Fibroblast of lung (primary cell): ENCODE measurements around the gene UBE2QL1. TPM values are rescaled to one million over a fixed set of nuclear protein-coding genes. Genes with fewer than 3 reads are reported as not detected.

Experiments used
- DNase-seq, 2 donors: peaks; one replicate each; pipeline versions ENCODE4 v3.0.0 to v3.0.0-alpha.2; 2010; ENCODE audit warnings: low read depth in 2 of 2
- H2AFZ ChIP-seq: 2 replicates; pipeline ENCODE4 v1.5.1; 2012; ENCODE audit warnings: low read length, control low read depth, inconsistent platforms
- H3K27ac ChIP-seq: 2 replicates; pipeline ENCODE4 v1.5.1; 2011; ENCODE audit warnings: low read length, control low read depth; ENCODE audit not compliant: insufficient read depth
- H3K27me3 ChIP-seq: 2 replicates; pipeline ENCODE4 v1.5.1; 2011; ENCODE audit warnings: mild to moderate bottlenecking, low read length; ENCODE audit not compliant: control insufficient read depth, insufficient read depth
- H3K36me3 ChIP-seq: 2 replicates; pipeline ENCODE4 v1.5.1; 2011; ENCODE audit warnings: low read length; ENCODE audit not compliant: control insufficient read depth, insufficient read depth
- H3K4me1 ChIP-seq: 2 replicates; pipeline ENCODE4 v1.5.1; 2011; ENCODE audit warnings: low read length; ENCODE audit not compliant: control insufficient read depth, insufficient read depth; ENCODE audit errors: extremely low read depth
- H3K4me2 ChIP-seq: 2 replicates; pipeline ENCODE4 v1.5.1; 2011; ENCODE audit warnings: low read length, control low read depth; ENCODE audit not compliant: insufficient read depth; ENCODE audit errors: extremely low read depth
- H3K4me3 ChIP-seq, 4 experiments: fragments of 200-600 bp in 1 of 4; sonication (generic) in 1 of 4; replicated peaks in 1 of 4; 2 replicates each; pipeline ENCODE4 v1.5.1; 2011 to 2016; ENCODE audit warnings: low read length in 4 of 4, low read depth in 3 of 4, mild to moderate bottlenecking in 3 of 4, control low read depth in 2 of 4, inconsistent platforms in 1 of 4, mixed read lengths in 1 of 4; ENCODE audit not compliant: insufficient read depth in 1 of 4; ENCODE audit errors: control extremely low read depth in 1 of 4
- H3K79me2 ChIP-seq: 2 replicates; pipeline ENCODE4 v1.5.1; 2012; ENCODE audit warnings: mild to moderate bottlenecking, low read length, inconsistent platforms; ENCODE audit not compliant: control insufficient read depth, insufficient read depth
- H3K9ac ChIP-seq: 2 replicates; pipeline ENCODE4 v1.5.1; 2011; ENCODE audit warnings: mild to moderate bottlenecking, low read length, control low read depth; ENCODE audit not compliant: insufficient read depth
- H3K9me3 ChIP-seq: 2 replicates; pipeline ENCODE4 v1.5.1; 2012; ENCODE audit warnings: low read depth, low read length; ENCODE audit not compliant: control insufficient read depth, insufficient read depth
- H4K20me1 ChIP-seq: 2 replicates; pipeline ENCODE4 v1.5.1; 2011; ENCODE audit warnings: low read length; ENCODE audit not compliant: control insufficient read depth, insufficient read depth; ENCODE audit errors: extremely low read depth
- EZH2 ChIP-seq: IDR thresholded peaks from 2 replicates; pipeline ENCODE4 v1.5.1; 2012; ENCODE audit warnings: low read length, control low read depth, mild to moderate bottlenecking; ENCODE audit errors: missing control alignments
- polyA plus RNA-seq, 2 donors: library from polyadenylated mRNA; depleted of rRNA in 1 of 2; stranded (reverse) in 1 of 2; unstranded in 1 of 2; fragments of >200 nt; gene quantifications; 2 replicates each; pipeline ENCODE4 v1.2.1, GENCODE V29; 2011 to 2012; ENCODE audit warnings: missing spikeins in 1 of 2
- total RNA-seq: library from RNA; depleted of rRNA; stranded (reverse); fragments of >200 nt; gene quantifications from 2 replicates; pipeline ENCODE4 v1.2.1, GENCODE V29; 2014
- TF ChIP-seq, protein P1 (sequence below), 2 donors: IDR thresholded peaks in 1 of 2; conservative IDR thresholded peaks in 1 of 2; 1 replicate in 1 of 2; 2 replicates in 1 of 2; pipeline ENCODE4 v1.5.1; 2011 to 2012; ENCODE audit warnings: low read length in 2 of 2, control low read depth in 1 of 2, inconsistent platforms in 1 of 2, low read depth in 1 of 2, mild to moderate bottlenecking in 1 of 2

UBE2QL1 gene
- total and polyA plus RNA-seq, 2 donors (not counting 1 experiment from before 2014, with no cell fraction given): not detected

DNA sequence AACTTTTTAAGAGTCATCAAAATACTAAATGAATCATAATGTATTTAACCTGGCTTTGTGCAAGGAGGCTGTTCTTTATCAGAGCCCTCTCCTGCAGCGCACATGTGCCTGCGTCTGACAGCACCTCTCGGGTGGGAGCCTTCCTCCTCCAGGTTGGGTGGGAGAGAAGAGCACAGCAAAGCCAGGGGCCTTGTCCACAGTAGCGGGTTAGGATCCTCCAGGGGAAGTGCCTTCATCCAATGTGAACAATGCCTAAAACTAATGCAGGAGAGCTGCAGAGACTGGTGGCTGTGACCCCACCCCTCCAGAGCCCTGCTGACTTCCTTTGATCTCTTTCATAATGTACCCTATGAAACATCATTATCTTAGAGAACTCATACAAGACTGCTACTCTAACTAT lies 10.2 kb downstream of the UBE2QL1 start:
- no peak overlapping the region for H3K27ac ChIP-seq
- TF ChIP-seq, protein P1, sequence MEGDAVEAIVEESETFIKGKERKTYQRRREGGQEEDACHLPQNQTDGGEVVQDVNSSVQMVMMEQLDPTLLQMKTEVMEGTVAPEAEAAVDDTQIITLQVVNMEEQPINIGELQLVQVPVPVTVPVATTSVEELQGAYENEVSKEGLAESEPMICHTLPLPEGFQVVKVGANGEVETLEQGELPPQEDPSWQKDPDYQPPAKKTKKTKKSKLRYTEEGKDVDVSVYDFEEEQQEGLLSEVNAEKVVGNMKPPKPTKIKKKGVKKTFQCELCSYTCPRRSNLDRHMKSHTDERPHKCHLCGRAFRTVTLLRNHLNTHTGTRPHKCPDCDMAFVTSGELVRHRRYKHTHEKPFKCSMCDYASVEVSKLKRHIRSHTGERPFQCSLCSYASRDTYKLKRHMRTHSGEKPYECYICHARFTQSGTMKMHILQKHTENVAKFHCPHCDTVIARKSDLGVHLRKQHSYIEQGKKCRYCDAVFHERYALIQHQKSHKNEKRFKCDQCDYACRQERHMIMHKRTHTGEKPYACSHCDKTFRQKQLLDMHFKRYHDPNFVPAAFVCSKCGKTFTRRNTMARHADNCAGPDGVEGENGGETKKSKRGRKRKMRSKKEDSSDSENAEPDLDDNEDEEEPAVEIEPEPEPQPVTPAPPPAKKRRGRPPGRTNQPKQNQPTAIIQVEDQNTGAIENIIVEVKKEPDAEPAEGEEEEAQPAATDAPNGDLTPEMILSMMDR (conservative IDR thresholded peaks at IDR 0.05 in 1 of 2, IDR thresholded peaks at IDR 0.05 in 1 of 2; ENCODE audit: low read depth in 1 of 2, low read length in 2 of 2): no peak
- TF ChIP-seq EZH2: no peak
- no peak for DNase-seq

DNA sequence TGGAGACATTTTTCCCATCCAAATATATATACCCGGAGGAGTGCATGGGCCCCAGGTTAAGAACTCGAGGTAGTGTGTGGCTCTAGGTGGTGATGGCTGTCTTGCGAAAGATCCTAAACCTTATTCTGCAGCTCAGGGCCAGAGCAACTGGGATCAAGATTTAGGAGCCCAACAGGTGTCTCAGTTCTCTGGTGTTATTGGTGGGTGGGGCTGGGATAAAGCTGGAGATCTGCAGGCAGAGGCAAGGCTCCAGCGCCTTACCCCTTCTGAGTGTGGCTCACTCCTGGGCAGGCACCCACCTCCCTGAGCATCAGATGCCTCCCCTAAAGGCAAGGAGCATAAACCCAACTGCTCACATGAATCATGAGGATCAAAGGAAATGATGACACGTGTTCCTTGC lies 11.2 kb downstream of the UBE2QL1 start:
- H3K27me3 ChIP-seq: no peaks in the 10 kb centered on the region
- H3K79me2 ChIP-seq: no peaks in the 10 kb centered on the region
- DNase-seq: no peak
- no peak overlapping the region for H3K4me2 ChIP-seq
- no peak overlapping the region for H2AFZ ChIP-seq
- TF ChIP-seq, protein P1 (conservative IDR thresholded peaks at IDR 0.05 in 1 of 2, IDR thresholded peaks at IDR 0.05 in 1 of 2; ENCODE audit: low read depth in 1 of 2, low read length in 2 of 2): no peak
- TF ChIP-seq EZH2: no peak
- no peaks in the 10 kb centered on the region for H3K4me1 ChIP-seq
- H3K4me3 ChIP-seq: no peak overlapping the region
- no peaks in the 10 kb centered on the region for H4K20me1 ChIP-seq
- H3K9me3 ChIP-seq: no peaks in the 10 kb centered on the region
- H3K36me3 ChIP-seq: no peaks in the 10 kb centered on the region
- H3K27ac ChIP-seq: no peak overlapping the region
- H3K9ac ChIP-seq: no peak overlapping the region

More for the DNA sequence above, 10.2 kb downstream of the UBE2QL1 start:
- H3K36me3 ChIP-seq: no peaks in the 10 kb centered on the region
- no peaks in the 10 kb centered on the region for H3K4me1 ChIP-seq
- H3K79me2 ChIP-seq: no peaks in the 10 kb centered on the region
- no peak overlapping the region for H2AFZ ChIP-seq
- no peak overlapping the region for H3K4me3 ChIP-seq
- H3K27me3 ChIP-seq: no peaks in the 10 kb centered on the region
- H3K9ac ChIP-seq: no peak overlapping the region
- no peaks in the 10 kb centered on the region for H4K20me1 ChIP-seq
- no peak overlapping the region for H3K4me2 ChIP-seq
- no peaks in the 10 kb centered on the region for H3K9me3 ChIP-seq

DNA sequence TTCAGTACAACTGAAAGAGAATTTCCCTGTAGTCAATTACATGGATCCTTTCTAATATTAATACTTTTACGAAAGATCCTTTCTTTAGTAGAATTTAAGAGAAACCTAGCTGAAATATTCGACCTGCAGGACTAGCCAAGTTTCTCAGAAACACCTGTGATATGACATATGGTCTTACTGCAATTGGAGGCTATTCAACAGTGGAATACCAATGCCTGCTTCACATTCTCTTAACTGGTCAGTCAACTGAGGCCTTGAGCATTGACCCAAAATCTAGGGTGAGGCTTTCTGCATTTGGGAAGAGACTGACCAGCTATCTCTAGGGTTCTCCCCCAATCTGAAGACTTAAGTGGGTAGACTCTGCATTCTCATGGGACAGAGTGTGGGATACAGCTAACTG lies 12.3 kb downstream of the UBE2QL1 start:
- Histone ChIP-seq H3K36me3 (no peaks in the 10 kb centered on the region), H3K9me3 (no peaks in the 10 kb centered on the region), H3K27ac (no peak overlapping the region), H3K4me2 (no peak overlapping the region), H3K9ac (no peak overlapping the region), H3K4me3 (no peak overlapping the region), H3K27me3 (no peaks in the 10 kb centered on the region), H2AFZ (no peak overlapping the region), H3K4me1 (no peaks in the 10 kb centered on the region), H3K79me2 (no peaks in the 10 kb centered on the region), H4K20me1 (no peaks in the 10 kb centered on the region)
- TF ChIP-seq, protein P1 (conservative IDR thresholded peaks at IDR 0.05 in 1 of 2, IDR thresholded peaks at IDR 0.05 in 1 of 2; ENCODE audit: low read depth in 1 of 2, low read length in 2 of 2): no peak
- TF ChIP-seq EZH2: no peak
- no peak for DNase-seq
